HG02759 (cell line): ENCODE data around the gene DDC.
"Not testable (repeated sequence)": the region's sequence is repeated elsewhere in the genome, so short reads cannot be mapped to it uniquely, and the experiment has no call there.

Experiments
- ATAC-seq: cut with Tn5 transposase; IDR thresholded peaks from one replicate; pipeline ENCODE4 v1.9.1; 2021; ENCODE audit warnings: mild to moderate bottlenecking, moderate library complexity; ENCODE audit not compliant: unreplicated experiment

DDC gene

DNA sequence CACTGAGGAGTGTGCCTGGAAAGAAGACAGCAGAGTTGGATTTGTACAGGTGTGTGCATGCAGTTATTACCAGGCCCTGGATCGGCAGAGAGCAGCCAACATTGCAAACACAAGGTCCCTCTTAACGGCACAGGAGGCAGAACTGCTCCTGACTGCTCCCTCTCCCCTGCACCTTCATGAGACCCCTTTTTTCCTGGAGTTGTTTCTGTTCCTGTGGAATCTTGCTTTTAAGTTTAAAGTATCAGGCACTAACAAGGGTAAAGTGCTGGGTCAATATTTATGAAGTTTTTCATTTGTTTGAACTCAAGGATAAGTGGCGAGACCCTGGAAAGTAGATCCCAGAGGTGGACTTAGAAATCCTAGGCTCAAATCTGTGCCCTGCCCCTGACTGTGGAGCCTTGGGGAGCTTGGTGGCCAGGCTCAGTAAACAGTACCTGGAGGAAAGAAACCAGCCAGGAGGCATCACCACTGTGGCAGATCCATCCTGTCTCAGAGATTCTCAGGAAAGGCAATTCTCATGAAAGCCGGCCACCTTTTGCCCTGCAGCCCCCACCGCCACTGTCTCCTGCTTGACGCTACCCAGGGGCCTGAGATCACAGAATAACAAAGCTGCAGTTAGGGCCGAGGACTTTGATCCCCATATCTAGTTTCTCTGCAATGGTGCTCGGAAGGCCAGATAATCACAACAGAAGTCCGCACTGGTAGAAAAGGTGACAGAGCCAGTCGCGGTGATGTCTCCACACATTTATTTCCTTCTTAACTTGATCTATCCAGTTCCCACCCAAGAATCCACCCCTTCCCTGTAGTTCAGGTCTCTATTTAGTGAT lies 36.7 kb downstream of the DDC start:
- ATAC-seq = no peak

GRCh38 chr7:50519350-50519749 lies 45.9 kb downstream of the DDC start:
- ATAC-seq = not testable (repeated sequence)

DNA sequence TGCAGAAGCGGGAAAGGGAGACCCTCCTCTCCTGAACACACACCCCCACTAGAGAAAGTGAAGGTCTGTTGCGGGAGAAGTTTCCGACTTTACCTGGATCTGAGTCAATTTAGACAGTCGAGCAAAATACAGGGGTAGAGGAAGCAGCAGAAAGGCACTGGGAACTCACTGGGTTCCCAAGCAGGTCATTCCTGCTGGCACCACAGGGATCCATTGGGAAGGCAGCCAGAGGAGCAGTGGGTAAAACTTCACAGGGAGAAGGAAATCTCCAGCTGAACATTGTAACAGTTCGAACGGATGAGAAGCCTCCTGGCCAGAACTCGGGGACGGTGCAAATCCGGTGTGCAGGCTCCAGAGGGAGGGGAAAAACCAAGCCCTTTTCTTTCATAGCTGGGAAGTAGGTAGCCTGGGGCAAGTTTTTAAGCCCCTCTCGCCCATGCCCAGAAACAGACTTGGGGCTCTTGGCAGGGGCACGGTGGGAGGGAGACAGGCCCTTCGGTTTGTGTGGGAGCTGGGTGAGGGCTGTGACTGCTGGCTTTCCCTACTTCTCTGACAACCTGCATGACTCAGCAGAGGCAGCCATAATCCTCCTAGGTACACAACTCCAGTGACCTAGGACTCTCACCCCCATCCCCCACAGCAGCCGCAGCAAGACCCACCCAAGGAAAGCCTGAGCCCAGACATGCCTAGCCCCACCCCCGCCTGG lies 51.9 kb downstream of the DDC start:
- ATAC-seq = no peak

GRCh38 chr7:50512384-50512783 lies 52.8 kb downstream of the DDC start:
- no peak for ATAC-seq

DNA sequence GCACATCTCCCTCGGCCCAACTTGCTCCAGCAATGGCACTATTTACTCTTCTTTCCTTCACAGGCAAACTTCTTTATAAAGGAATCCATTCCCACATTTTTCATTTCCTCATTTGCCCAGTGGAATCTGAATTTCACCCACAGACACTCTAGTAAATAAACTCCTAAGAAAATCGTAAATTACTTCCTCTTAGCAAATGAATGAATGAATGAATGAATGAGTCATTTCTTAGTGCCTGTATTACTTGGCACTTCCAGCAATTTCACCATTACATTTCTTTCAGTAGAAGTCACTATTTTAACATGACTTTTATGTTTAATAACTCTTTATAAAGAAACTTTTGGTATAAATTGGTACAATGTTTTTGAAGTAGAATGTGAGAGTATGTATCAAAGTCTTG lies 55.7 kb downstream of the DDC start:
- no peak for ATAC-seq

DNA sequence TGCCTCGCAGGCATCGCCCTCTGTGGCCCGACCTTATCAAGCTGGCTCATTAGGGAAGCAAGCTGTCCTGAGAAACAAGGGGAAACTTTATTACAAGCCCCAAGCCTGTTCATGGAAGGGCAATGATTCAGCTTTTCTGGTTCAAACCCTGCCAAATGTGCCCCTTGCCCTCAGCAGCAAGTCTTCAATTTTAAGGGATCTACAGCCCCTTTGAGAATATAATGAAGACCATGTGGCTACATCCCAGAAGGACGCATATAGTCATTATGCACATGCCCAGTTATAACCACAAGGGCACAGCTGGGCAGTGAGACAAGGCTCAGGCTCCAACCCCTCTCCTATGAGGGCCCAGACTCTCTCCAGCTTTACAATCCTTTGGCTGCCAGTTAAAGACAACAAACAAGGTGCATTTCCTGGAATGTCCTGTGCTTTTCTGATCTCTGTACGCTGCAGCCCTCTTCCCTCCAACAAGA lies 56.7 kb downstream of the DDC start:
- no peak for ATAC-seq

DNA sequence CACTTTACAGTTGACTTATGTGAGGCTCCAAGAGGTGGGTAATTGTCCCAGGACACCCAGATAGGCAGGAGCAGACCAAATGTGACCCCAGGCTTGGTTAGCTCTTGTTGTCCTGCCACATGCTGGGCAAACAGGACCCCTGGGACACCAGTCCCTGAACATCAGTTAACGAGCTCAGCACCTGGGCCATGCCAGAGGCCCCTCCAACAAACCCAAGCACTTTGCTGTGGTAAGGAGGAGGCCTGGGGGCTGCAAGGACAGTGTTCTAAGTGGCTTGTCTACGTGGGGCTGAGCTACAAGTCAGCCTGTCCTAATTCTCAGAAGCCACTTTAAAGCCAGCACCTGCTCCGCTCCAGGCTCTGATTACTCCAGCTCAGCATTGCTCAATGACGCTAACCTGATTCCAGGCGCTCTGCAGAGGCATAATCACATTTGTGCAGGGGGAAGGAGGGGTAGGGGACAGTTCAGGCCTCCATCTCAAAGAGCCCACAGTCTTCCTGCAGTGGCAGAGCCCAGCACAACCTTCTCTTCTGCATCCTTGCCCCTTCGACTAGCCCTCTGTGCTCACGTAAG lies 57.2 kb downstream of the DDC start:
- ATAC-seq = no peak

GRCh38 chr7:50505553-50506210 lies 59.5 kb downstream of the DDC start:
- ATAC-seq = no peak

DNA sequence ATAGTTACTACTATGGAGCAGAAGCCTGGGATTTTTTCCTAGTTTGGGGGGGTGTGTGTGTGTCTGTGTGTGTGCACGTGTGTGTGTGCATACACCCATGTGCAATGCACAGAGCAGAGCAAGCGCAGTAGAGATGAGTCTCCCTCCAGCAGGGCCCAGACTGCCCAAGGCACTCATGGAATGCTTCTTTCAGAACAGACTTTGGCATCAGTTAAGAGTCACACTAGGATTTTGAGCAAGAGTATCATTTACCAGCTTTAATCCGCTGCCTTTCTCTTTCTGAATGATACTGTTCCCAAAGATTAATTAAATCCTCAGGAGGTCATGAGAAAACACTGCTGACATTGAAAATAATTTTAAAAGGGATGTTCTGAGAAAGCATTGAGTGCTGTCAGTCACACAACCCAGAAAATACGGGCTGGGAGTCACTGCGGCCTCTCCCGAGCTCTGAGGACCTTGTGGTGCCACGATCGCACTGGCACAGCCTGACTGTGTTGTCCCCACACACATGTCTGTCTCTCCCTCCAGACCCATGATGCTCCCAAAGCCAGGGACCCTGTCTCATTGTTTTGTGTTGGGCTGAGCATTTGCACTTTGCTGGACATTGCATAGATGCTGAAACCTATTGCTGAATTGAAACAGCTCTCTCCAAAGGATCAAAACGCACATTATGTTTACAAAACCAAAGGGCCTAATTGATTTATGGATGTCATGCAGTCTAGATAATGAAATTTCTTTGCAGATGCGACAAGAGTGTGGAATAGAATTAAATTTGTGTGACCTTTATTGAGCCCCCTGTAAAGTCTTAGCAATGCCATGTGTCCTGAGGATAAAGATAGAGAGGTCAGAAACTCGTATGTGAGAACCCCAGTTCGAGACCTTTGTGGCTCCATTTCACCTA lies 60.3 kb downstream of the DDC start:
- no peak for ATAC-seq

DNA sequence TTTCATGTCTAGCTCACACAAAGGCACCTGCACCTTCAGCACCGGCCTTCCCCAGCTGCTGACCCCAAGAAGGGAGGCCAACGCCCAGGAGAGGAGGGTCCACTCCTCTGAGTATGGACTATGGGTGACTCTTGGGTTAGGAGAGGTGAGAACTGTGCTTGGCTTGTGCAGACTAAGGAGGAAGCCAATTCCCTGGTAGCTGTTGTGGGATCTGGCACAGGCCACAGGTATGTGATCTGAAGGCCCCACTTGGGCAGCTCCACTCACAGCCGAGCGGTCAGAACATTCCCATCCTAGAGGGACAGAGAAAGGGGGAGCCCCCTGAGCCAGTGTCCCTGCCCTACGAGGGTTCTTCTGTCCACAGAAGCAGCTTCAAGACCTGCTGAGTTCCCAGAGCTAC lies 62.3 kb downstream of the DDC start:
- no peak for ATAC-seq

DNA sequence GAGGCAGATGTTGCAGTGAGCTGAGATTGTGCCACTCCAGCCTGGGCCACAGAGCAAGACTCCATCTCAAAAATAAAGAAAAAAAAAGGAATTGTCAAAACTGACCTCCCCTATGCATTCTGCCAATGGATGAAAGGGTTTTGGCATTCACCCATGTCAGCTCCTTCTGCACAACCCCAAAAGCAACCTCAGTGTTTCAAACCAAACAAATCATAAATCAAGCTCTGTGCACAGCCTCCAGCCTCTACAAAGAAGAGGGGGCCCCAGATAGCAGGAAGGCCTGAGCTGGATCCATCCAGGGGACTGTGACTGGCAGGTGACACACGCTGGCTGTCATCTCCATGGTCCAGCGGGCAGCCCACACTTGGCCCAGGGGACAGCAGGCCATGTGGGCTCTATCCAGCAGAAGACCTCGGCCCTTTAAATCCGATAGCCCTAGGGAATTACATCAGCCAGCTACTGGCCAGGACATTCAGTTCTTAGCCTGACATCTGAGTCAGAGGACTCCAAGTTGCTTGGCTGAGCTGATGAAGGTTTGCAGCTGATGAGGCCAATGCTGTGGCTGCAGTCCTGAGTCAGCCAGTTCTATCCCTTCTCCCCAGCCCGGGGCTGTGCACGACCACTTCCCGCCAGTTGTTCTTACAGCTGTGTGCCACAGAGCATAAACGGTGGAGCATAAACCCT lies 63.1 kb downstream of the DDC start:
- no peak for ATAC-seq

DNA sequence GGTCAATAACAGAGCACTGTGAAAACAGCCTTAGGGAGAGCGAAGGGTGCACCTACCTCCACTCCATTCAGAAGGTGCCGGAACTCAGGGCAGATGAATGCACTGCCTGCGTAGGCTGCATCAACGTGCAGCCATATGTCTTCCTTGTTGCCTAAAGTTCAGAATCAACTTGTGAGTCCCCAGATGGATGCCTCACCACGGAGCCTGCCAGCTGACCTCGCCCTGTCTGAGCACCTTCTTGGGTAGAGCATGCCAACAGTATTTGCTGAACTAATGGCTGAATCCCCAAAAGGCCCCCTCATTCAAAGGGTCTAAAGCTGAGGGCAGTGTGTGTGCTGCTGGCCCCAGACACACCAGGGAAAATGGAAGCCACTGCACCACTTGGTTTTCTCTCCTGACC lies 66.1 kb downstream of the DDC start:
- no peak for ATAC-seq

DNA sequence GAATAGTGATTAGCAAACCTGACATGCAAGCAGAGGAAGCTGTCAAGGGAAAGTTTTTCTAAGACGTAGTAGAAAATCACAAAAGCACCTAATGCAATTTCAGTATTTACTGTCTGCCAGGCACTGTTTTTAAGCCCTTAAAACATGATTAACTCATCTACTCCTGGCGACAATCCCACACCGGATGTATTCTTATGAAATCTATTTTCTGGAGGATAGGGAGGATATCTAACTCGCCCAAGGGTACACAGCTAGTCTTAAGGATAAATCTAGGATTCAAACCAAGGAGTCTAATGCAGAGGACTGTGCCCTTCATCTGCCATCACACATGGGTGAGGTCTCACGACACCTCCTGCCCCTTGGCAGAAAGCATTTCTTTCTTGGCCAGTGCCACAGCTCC lies 67.2 kb downstream of the DDC start:
- no peak for ATAC-seq

GRCh38 chr7:50497068-50497642 lies 68.0 kb downstream of the DDC start:
- ATAC-seq = no peak

DNA sequence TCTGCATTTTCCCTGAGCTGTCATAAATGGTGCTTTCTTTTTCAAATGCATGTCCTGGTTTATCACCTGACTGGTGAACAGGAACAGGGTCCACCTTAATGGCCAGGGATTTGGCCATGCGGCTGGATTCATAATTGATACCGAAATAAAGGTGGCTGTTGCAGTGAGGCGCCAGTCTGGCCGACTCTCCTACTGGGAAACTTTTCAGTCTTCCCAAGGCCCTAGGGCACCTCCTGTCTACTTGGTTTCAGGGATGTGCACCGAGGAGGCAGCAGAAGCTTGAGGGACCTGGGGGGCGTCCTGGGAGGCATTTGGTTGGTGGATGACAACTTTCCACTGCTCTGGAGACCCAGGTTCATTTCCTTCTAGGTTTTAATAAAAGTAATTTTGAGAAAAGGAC lies 68.6 kb downstream of the DDC start:
- no peak for ATAC-seq

GRCh38 chr7:50495746-50496145 lies 69.5 kb downstream of the DDC start:
- ATAC-seq = no peak

- ATAC-seq = no peak
Observed at GRCh38 chr7:50492770-50493519, 72.3 kb downstream of the DDC start.

GRCh38 chr7:50491943-50492342 lies 73.3 kb downstream of the DDC start:
- ATAC-seq = no peak

GRCh38 chr7:50491209-50491608 lies 74.0 kb downstream of the DDC start:
- ATAC-seq = no peak
